Esophagus muscularis mucosa (tissue), 4 donors: Measurements from ENCODE around the gene MARF1.

Experiments
- EP300 ChIP-seq: sonication (generic); formaldehyde crosslinking; IDR thresholded peaks from one replicate; pipeline ENCODE4 v1.6.1; 2017; ENCODE audit warnings: antibody characterized with exemption
- POLR2A ChIP-seq: fragments of 450-650 bp; IDR thresholded peaks from one replicate; pipeline ENCODE4 v1.6.1; 2017; ENCODE audit warnings: antibody characterized with exemption, moderate library complexity, mild to moderate bottlenecking, low read depth
- POLR2AphosphoS5 ChIP-seq, 2 donors: sonication (generic); formaldehyde crosslinking; IDR thresholded peaks; one replicate each; pipeline ENCODE4 v1.6.1; 2017; ENCODE audit warnings: antibody characterized with exemption in 2 of 2
- TF ChIP-seq, protein P1 (sequence below), 3 experiments: fragments of 200-600 bp in 2 of 3; fragments of 450-650 bp in 1 of 3; sonication (generic) in 2 of 3; IDR thresholded peaks; one replicate each; pipeline ENCODE4 v1.5.1; 2017 to 2019; ENCODE audit warnings: antibody characterized with exemption in 3 of 3, mild to moderate bottlenecking in 2 of 3, moderate library complexity in 1 of 3

DNA sequence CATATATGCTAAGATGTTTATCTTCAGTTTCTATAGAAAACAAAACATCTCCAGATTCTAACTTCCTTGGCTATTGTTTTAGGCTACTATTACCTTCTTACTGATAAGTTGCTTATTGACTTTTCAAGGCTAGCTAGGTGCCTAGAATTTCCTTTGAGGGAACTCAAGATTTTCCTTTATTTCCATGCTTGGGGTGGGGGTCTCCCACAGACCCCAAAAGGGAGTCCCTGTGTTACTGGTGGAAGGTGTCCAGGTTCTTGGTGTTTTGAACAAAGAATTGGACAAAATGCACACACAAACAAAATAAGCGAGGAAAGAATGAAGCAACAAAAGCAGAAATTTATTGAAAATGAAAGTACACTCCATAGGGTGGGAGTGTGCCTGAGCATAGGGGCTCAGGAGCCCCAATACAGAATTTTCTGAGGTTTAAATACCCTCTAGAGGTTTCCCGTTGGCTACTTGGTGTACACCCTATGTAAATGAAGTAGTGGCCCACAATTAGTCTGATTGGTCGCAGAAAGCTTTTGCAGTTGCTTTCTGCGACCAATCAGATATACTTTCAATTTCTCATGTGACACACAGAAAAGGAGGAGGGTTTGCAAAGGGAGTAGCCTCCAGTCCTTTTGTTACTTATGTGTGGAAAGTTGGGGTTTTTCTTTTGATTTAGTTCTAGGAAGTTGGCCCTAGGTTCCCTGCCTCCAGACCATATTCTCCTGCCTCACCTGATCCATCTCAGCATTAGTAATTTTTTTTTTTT lies 67.5 kb downstream of the MARF1 start:
- TF ChIP-seq, protein P1, sequence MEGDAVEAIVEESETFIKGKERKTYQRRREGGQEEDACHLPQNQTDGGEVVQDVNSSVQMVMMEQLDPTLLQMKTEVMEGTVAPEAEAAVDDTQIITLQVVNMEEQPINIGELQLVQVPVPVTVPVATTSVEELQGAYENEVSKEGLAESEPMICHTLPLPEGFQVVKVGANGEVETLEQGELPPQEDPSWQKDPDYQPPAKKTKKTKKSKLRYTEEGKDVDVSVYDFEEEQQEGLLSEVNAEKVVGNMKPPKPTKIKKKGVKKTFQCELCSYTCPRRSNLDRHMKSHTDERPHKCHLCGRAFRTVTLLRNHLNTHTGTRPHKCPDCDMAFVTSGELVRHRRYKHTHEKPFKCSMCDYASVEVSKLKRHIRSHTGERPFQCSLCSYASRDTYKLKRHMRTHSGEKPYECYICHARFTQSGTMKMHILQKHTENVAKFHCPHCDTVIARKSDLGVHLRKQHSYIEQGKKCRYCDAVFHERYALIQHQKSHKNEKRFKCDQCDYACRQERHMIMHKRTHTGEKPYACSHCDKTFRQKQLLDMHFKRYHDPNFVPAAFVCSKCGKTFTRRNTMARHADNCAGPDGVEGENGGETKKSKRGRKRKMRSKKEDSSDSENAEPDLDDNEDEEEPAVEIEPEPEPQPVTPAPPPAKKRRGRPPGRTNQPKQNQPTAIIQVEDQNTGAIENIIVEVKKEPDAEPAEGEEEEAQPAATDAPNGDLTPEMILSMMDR (IDR thresholded peaks at IDR 0.05): no peak
- no peak for TF ChIP-seq POLR2AphosphoS5 (IDR thresholded peaks at IDR 0.05)
- no peak for TF ChIP-seq POLR2A
- no peak for TF ChIP-seq EP300
